GM12874 (cell line): ENCODE data around the gene CMC2.
A peak's percentile ranks its signal among the peaks of the same experiment; 100 is the strongest.

Experiments
- CTCF ChIP-seq: IDR thresholded peaks from 2 replicates; pipeline ENCODE4 v1.5.1; 2011; ENCODE audit warnings: low read depth, mild to moderate bottlenecking, control low read depth, low read length, moderate library complexity; ENCODE audit not compliant: insufficient read depth

Gene CMC2

GRCh38 chr16:80958284-80958683, 48.4 kb downstream of the CMC2 start:
- TF ChIP-seq CTCF: no peak

- no peak for TF ChIP-seq CTCF
These were observed 51.7 kb downstream of the CMC2 start for GRCh38 chr16:80954985-80955384.

GRCh38 chr16:80948886-80949493, 57.7 kb downstream of the CMC2 start:
- peak; percentile 74 for TF ChIP-seq CTCF

GRCh38 chr16:80947708-80948625, 58.7 kb downstream of the CMC2 start:
- TF ChIP-seq CTCF: no peak

DNA sequence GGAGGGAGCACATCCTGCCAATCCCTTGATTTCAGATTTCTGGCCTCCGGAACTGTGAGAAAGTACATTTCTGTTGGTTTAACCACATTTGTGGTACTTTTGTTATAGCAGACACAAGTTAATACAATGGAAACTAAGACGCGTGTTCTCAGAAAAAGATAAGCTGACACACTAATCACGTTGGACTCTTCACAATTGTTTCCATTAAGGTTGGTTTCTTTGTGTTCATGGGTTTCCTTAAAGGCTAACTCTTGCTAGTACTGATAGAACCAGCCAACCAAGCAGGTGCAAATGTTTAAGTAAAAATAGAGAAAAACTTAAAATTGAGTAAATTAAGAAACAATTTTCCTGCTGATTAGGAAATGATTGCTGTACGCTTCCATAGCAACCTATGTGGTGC, 59.4 kb downstream of the CMC2 start:
- TF ChIP-seq CTCF: no peak

DNA sequence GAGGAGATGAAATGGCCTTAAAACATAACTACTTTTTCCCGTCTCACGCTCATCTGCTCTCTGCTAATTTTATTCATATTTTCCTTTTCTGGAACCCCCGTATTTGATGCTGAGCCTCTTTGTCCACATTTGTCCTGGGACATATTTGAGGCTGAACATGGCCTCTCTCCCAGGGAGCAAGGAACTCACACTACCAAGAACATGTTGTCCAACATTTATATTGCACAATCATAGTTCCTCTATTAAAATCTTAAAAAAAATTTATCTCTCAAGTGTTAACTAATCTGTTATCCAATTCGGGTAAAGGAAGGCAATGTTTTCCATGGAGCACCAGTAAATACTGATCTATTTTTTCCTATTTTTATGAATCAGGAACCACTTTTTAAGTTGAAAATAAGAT, 60.2 kb downstream of the CMC2 start:
- TF ChIP-seq CTCF: no peak

DNA sequence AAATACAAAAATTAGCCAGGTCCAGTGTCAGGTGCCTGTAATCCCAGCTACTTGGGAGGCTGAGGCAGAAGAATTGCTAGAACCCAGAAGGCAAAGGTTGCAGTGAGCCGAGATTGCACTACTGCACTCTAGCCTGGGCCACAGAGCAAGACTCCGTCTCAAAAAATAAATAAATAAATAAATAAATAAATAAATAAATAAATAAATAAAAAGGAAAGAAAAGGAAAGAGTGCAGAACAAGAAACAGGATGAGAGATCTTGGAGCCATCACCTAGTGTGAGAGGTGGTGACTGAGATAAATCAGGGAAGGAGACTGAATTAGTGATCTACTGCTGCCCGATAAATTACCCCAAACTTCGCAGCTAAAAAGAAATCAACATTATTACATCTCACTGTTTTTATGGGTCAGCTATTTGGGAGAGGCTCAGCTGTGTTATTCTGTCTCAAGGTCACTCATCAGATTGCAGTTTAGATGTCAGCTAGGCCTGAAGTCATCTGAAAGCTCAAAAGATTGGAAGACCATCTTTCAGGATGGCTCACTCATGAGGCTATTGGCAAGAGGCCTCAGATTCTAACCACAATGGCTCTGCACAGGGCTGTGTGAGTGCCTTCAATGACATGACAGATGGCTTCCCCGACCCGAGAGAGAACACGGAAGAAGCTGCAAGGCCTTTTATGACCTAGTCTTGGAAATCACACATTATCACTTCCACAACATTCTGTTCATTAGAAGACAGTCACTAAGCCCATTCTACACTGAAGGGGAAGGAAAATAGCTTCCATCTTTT, 66.4 kb downstream of the CMC2 start:
- no peak for TF ChIP-seq CTCF
